ENCODE data around the gene SELENOO.
"Not testable (repeated sequence)": the region's sequence is repeated elsewhere in the genome, so short reads cannot be mapped to it uniquely, and the experiment has no call there.

Gene SELENOO

DNA sequence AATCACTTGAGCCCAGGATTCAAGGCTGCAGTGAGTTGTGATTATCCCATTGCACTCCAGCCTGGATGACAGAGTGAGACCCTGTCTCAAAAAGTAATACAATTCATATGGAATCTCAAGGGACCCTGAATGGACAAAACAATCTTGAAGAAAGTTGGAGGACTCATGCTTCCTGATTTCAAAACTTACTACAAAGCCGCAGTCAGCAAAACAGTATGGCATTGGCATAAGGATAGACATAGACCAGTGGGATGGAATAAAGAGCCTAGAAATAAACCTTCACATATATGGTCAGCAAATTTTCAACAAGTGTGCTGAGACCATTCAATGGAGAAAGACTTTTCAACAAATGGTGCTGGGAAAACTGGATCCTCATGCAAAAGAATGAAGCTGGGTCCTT is 2.5 kb downstream of the SELENOO start:
- TF ChIP-seq BACH2 (CRISPR knock-in tag; IDR thresholded peaks at IDR 0.05; ENCODE audit: borderline replicate concordance) (no peak), OSR1 (CRISPR knock-in tag; IDR thresholded peaks at IDR 0.05) (no peak), RARB (CRISPR knock-in tag; IDR thresholded peaks at IDR 0.05) (no peak), ZNF565 (CRISPR knock-in tag; conservative IDR thresholded peaks at IDR 0.05; ENCODE audit: low read depth) (no peak), ZFP3 (CRISPR knock-in tag; IDR thresholded peaks at IDR 0.05) (no peak), ESRRG (CRISPR knock-in tag; IDR thresholded peaks at IDR 0.05) (no peak), CSDC2 (CRISPR knock-in tag; IDR thresholded peaks at IDR 0.05) (no peak), ARNTL (CRISPR knock-in tag; IDR thresholded peaks at IDR 0.05; ENCODE audit: borderline replicate concordance, low read depth) (no peak), ZNF8 (CRISPR knock-in tag; IDR thresholded peaks at IDR 0.05) (no peak), GLIS3 (CRISPR knock-in tag; IDR thresholded peaks at IDR 0.05) (no peak), ZFP30 (CRISPR knock-in tag; IDR thresholded peaks at IDR 0.05) (no peak), ISL1 (CRISPR knock-in tag; IDR thresholded peaks at IDR 0.05) (no peak), TOX (CRISPR knock-in tag; IDR thresholded peaks at IDR 0.05; ENCODE audit: borderline replicate concordance) (no peak)
- TF ChIP-seq, protein P1, sequence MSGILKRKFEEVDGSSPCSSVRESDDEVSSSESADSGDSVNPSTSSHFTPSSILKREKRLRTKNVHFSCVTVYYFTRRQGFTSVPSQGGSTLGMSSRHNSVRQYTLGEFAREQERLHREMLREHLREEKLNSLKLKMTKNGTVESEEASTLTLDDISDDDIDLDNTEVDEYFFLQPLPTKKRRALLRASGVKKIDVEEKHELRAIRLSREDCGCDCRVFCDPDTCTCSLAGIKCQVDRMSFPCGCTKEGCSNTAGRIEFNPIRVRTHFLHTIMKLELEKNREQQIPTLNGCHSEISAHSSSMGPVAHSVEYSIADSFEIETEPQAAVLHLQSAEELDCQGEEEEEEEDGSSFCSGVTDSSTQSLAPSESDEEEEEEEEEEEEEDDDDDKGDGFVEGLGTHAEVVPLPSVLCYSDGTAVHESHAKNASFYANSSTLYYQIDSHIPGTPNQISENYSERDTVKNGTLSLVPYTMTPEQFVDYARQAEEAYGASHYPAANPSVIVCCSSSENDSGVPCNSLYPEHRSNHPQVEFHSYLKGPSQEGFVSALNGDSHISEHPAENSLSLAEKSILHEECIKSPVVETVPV (CRISPR knock-in tag; IDR thresholded peaks at IDR 0.05), result no peak
- TF ChIP-seq, protein P2, sequence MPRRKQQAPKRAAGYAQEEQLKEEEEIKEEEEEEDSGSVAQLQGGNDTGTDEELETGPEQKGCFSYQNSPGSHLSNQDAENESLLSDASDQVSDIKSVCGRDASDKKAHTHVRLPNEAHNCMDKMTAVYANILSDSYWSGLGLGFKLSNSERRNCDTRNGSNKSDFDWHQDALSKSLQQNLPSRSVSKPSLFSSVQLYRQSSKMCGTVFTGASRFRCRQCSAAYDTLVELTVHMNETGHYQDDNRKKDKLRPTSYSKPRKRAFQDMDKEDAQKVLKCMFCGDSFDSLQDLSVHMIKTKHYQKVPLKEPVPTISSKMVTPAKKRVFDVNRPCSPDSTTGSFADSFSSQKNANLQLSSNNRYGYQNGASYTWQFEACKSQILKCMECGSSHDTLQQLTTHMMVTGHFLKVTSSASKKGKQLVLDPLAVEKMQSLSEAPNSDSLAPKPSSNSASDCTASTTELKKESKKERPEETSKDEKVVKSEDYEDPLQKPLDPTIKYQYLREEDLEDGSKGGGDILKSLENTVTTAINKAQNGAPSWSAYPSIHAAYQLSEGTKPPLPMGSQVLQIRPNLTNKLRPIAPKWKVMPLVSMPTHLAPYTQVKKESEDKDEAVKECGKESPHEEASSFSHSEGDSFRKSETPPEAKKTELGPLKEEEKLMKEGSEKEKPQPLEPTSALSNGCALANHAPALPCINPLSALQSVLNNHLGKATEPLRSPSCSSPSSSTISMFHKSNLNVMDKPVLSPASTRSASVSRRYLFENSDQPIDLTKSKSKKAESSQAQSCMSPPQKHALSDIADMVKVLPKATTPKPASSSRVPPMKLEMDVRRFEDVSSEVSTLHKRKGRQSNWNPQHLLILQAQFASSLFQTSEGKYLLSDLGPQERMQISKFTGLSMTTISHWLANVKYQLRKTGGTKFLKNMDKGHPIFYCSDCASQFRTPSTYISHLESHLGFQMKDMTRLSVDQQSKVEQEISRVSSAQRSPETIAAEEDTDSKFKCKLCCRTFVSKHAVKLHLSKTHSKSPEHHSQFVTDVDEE (CRISPR knock-in tag; IDR thresholded peaks at IDR 0.05), result no peak
- TF ChIP-seq, protein P3, sequence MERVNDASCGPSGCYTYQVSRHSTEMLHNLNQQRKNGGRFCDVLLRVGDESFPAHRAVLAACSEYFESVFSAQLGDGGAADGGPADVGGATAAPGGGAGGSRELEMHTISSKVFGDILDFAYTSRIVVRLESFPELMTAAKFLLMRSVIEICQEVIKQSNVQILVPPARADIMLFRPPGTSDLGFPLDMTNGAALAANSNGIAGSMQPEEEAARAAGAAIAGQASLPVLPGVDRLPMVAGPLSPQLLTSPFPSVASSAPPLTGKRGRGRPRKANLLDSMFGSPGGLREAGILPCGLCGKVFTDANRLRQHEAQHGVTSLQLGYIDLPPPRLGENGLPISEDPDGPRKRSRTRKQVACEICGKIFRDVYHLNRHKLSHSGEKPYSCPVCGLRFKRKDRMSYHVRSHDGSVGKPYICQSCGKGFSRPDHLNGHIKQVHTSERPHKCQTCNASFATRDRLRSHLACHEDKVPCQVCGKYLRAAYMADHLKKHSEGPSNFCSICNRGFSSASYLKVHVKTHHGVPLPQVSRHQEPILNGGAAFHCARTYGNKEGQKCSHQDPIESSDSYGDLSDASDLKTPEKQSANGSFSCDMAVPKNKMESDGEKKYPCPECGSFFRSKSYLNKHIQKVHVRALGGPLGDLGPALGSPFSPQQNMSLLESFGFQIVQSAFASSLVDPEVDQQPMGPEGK (CRISPR knock-in tag; IDR thresholded peaks at IDR 0.05; ENCODE audit: borderline replicate concordance), result no peak
- TF ChIP-seq, protein P4, sequence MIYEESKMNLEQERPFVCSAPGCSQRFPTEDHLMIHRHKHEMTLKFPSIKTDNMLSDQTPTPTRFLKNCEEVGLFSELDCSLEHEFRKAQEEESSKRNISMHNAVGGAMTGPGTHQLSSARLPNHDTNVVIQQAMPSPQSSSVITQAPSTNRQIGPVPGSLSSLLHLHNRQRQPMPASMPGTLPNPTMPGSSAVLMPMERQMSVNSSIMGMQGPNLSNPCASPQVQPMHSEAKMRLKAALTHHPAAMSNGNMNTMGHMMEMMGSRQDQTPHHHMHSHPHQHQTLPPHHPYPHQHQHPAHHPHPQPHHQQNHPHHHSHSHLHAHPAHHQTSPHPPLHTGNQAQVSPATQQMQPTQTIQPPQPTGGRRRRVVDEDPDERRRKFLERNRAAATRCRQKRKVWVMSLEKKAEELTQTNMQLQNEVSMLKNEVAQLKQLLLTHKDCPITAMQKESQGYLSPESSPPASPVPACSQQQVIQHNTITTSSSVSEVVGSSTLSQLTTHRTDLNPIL (CRISPR knock-in tag; IDR thresholded peaks at IDR 0.05; ENCODE audit: low read depth), result no peak
- no peak for ATAC-seq

DNA sequence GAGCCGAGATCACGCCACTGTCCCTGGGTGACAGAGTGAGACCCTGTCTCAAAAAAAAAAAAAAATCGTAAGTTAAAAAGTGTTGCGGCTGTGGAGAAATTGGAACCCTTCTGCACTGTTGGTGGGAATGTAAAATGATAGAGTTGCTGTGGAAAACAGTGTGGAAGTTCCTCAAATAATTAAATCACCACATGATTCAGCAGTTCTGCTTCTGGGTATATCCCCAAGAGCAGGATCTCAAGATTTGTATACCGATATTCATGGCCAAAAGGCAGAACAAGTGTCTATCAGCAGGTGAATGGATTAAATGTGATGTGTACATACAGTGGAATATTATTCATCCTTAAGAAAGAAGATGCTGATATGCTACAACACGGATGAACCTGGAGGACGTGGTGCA is 3.8 kb downstream of the SELENOO start:
- TF ChIP-seq CSDC2 (CRISPR knock-in tag; IDR thresholded peaks at IDR 0.05) (no peak), BACH2 (CRISPR knock-in tag; IDR thresholded peaks at IDR 0.05; ENCODE audit: borderline replicate concordance) (no peak), ZNF565 (CRISPR knock-in tag; conservative IDR thresholded peaks at IDR 0.05; ENCODE audit: low read depth) (no peak)
- TF ChIP-seq, protein P4 (CRISPR knock-in tag; IDR thresholded peaks at IDR 0.05; ENCODE audit: low read depth), result no peak
- TF ChIP-seq, protein P1 (CRISPR knock-in tag; IDR thresholded peaks at IDR 0.05), result no peak
- TF ChIP-seq, protein P2 (CRISPR knock-in tag; IDR thresholded peaks at IDR 0.05), result no peak
- ATAC-seq, result no peak

DNA sequence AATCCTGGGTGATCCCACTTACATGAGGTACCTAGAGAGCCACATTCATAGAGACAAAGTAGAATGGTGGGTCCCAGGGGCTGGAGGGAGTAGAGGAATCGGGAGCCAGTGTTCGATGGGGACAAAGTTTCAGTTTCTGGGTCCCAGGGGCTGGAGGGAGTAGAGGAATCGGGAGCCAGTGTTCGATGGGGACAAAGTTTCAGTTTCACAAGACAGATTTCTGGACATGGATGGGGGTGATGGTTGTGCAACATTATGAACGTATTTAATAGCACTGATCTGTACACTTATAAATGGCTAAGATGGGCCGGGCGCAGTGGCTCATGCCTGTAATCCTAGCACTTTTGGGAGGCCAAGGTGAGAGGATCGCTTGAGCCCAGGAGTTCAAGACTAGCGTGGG is 4.2 kb downstream of the SELENOO start:
- not testable (repeated sequence) for ATAC-seq
